Neural cell (in vitro differentiated cells): ENCODE results near the gene LEUTX. TPM values are rescaled to one million over a fixed set of nuclear protein-coding genes. Genes with fewer than 3 reads are reported as not detected.

Source experiments
- H2AFZ ChIP-seq: fragments of 200-600, 300-800 bp; sonication (generic), shearing (Covaris generic); 2 replicates; pipeline ENCODE4 v1.6.0; 2014; ENCODE audit warnings: low read depth, mild to moderate bottlenecking, antibody characterized with exemption, low read length, moderate library complexity
- H3F3A ChIP-seq: fragments of 200-600 bp; shearing (Covaris generic); 2 replicates; pipeline ENCODE4 v1.6.1; 2016; ENCODE audit warnings: mild to moderate bottlenecking, moderate library complexity, mixed read lengths, antibody characterized with exemption, low read length; ENCODE audit not compliant: insufficient read depth, poor library complexity, severe bottlenecking
- H3K27ac ChIP-seq: fragments of 200-600, 300-800 bp; sonication (generic), shearing (Covaris generic); 2 replicates; pipeline ENCODE4 v1.5.1; 2014; ENCODE audit warnings: mild to moderate bottlenecking, low read length, moderate library complexity
- H3K27me3 ChIP-seq: fragments of 300-800, 200-600 bp; sonication (generic), shearing (Covaris generic); 2 replicates; pipeline ENCODE4 v1.6.0; 2014; ENCODE audit warnings: mild to moderate bottlenecking, low read depth, low read length, moderate library complexity; ENCODE audit not compliant: insufficient read depth
- H3K36me3 ChIP-seq: fragments of 300-800, 200-600 bp; sonication (generic), shearing (Covaris generic); 2 replicates; pipeline ENCODE4 v1.5.1; 2014; ENCODE audit warnings: mild to moderate bottlenecking, antibody characterized with exemption, low read length, moderate library complexity; ENCODE audit not compliant: insufficient read depth
- H3K4me2 ChIP-seq: fragments of 300-800, 200-600 bp; sonication (generic), shearing (Covaris generic); 2 replicates; pipeline ENCODE4 v1.6.0; 2014; ENCODE audit warnings: mild to moderate bottlenecking, low read length
- H3K4me3 ChIP-seq: fragments of 300-800, 200-600 bp; sonication (generic), shearing (Covaris generic); 2 replicates; pipeline ENCODE4 v1.5.1; 2014; ENCODE audit warnings: mild to moderate bottlenecking, low read length, moderate library complexity
- H3K79me2 ChIP-seq: fragments of 200-600 bp; shearing (Covaris generic); replicated peaks from 2 replicates; pipeline ENCODE4 v1.6.0; 2014; ENCODE audit warnings: mild to moderate bottlenecking, low read length, moderate library complexity; ENCODE audit not compliant: insufficient read depth
- H3K9ac ChIP-seq: fragments of 300-800, 200-600 bp; sonication (generic), shearing (Covaris generic); 2 replicates; pipeline ENCODE4 v1.6.1; 2016; ENCODE audit warnings: mild to moderate bottlenecking, low read length, mixed read lengths
- H3K9me2 ChIP-seq: fragments of 200-600 bp; shearing (Covaris generic); 2 replicates; pipeline ENCODE4 v1.6.1; 2016; ENCODE audit warnings: mild to moderate bottlenecking, low read length, mixed read lengths; ENCODE audit not compliant: insufficient read depth
- H3K9me3 ChIP-seq: fragments of 200-600, 300-800 bp; sonication (generic), shearing (Covaris generic); 2 replicates; pipeline ENCODE4 v1.6.1; 2016; ENCODE audit warnings: mild to moderate bottlenecking, mixed run types, low read length, moderate library complexity, mixed read lengths
- H4K20me1 ChIP-seq: fragments of 200-600 bp; shearing (Covaris generic); 2 replicates; pipeline ENCODE4 v1.6.1; 2016; ENCODE audit warnings: mild to moderate bottlenecking, mixed run types; ENCODE audit not compliant: insufficient read depth
- CTCF ChIP-seq: fragments of 450-650 bp; IDR thresholded peaks from 2 replicates; pipeline ENCODE4 v1.5.1; 2014; ENCODE audit warnings: antibody characterized with exemption, mild to moderate bottlenecking, moderate library complexity; ENCODE audit not compliant: poor library complexity, severe bottlenecking
- EP300 ChIP-seq: fragments of 450-650 bp; conservative IDR thresholded peaks from 2 replicates; pipeline ENCODE4 v1.6.1; 2014; ENCODE audit warnings: antibody characterized with exemption, mild to moderate bottlenecking, moderate library complexity; ENCODE audit not compliant: poor library complexity, severe bottlenecking
- EZH2 ChIP-seq: fragments of 200-600, 300-800 bp; shearing (Covaris generic), sonication (generic); IDR thresholded peaks from 2 replicates; pipeline ENCODE4 v1.6.1; 2014; ENCODE audit warnings: antibody characterized with exemption, low read length, borderline replicate concordance, mild to moderate bottlenecking; ENCODE audit not compliant: insufficient read depth, poor library complexity, severe bottlenecking
- MXI1 ChIP-seq: fragments of 450-650 bp; conservative IDR thresholded peaks from 2 replicates; pipeline ENCODE4 v1.6.1; 2014; ENCODE audit warnings: antibody characterized with exemption, mild to moderate bottlenecking; ENCODE audit not compliant: poor library complexity, severe bottlenecking
- POLR2AphosphoS5 ChIP-seq: IDR thresholded peaks from 2 replicates; pipeline ENCODE4 v1.6.1; 2012
- RAD21 ChIP-seq: fragments of 450-650 bp; conservative IDR thresholded peaks from 2 replicates; pipeline ENCODE4 v1.6.1; 2014; ENCODE audit warnings: antibody characterized with exemption, mild to moderate bottlenecking, moderate library complexity
- REST ChIP-seq: IDR thresholded peaks from 2 replicates; pipeline ENCODE4 v1.6.1; 2012; ENCODE audit warnings: borderline replicate concordance
- SMC3 ChIP-seq: fragments of 450-650 bp; conservative IDR thresholded peaks from 2 replicates; pipeline ENCODE4 v1.6.1; 2014; ENCODE audit warnings: antibody characterized with exemption, mild to moderate bottlenecking, moderate library complexity; ENCODE audit not compliant: poor library complexity
- TAF1 ChIP-seq: IDR thresholded peaks from 2 replicates; pipeline ENCODE4 v1.6.1; 2012; ENCODE audit warnings: low read depth
- polyA plus RNA-seq: library from polyadenylated mRNA; depleted of rRNA; stranded (reverse); fragments of >200 nt; gene quantifications from 2 replicates; pipeline ENCODE4 v1.2.3, GENCODE V29; 2014

LEUTX gene
- polyA plus RNA-seq, 1 donor from 2014 or later = not detected

GRCh38 chr19:39810424-39810823 lies 31.8 kb downstream of the LEUTX start:
- Histone ChIP-seq H3K27ac (no peak overlapping the region), H3K9me3 (peaks cover 4% of the 10 kb centered on the region), H3F3A (no peaks in the 10 kb centered on the region), H3K4me2 (no peak overlapping the region), H3K27me3 (no peaks in the 10 kb centered on the region), H3K4me3 (no peak overlapping the region), H4K20me1 (no peaks in the 10 kb centered on the region), H3K9ac (no peak overlapping the region), H3K36me3 (no peaks in the 10 kb centered on the region), H3K79me2 (no peaks in the 10 kb centered on the region), H3K9me2 (no peaks in the 10 kb centered on the region), H2AFZ (no peak overlapping the region)
- TF ChIP-seq EZH2 (no peak), TAF1 (no peak), RAD21 (no peak), EP300 (no peak), REST (no peak), CTCF (no peak), SMC3 (no peak), MXI1 (no peak), POLR2AphosphoS5 (no peak)

GRCh38 chr19:39811064-39811463 lies 32.4 kb downstream of the LEUTX start:
- H4K20me1 ChIP-seq = no peaks in the 10 kb centered on the region
- H3K9ac ChIP-seq = no peak overlapping the region
- H3K36me3 ChIP-seq = no peaks in the 10 kb centered on the region
- H3K9me3 ChIP-seq = peaks cover 4% of the 10 kb centered on the region
- H3F3A ChIP-seq = no peaks in the 10 kb centered on the region
- H3K4me2 ChIP-seq = no peak overlapping the region
- no peaks in the 10 kb centered on the region for H3K9me2 ChIP-seq
- H3K27me3 ChIP-seq = no peaks in the 10 kb centered on the region
- H3K4me3 ChIP-seq = no peak overlapping the region
- H2AFZ ChIP-seq = no peak overlapping the region
- H3K27ac ChIP-seq = no peak overlapping the region
- no peak for TF ChIP-seq EZH2
- TF ChIP-seq CTCF = no peak
- TF ChIP-seq MXI1 = no peak
- no peak for TF ChIP-seq RAD21
- TF ChIP-seq SMC3 = no peak
- no peak for TF ChIP-seq EP300
- no peaks in the 10 kb centered on the region for H3K79me2 ChIP-seq
